DMS114 treated with DMSO at 0.1 percent for 48 hours (cell line): ENCODE results near the gene MYLK.
A peak's percentile ranks its signal among the peaks of the same experiment; 100 is the strongest.
"Not testable (repeated sequence)": the region's sequence is repeated elsewhere in the genome, so short reads cannot be mapped to it uniquely, and the experiment has no call there.

Source experiments
- DNase-seq: peaks from one replicate; lab custom pipeline; 2025; ENCODE audit not compliant: unreplicated experiment; lab: John Stamatoyannopoulos, UW

The MYLK gene

GRCh38 chr3:123753286-123753685 lies 130.8 kb downstream of the MYLK start:
- DNase-seq, result no peak

GRCh38 chr3:123752228-123752627 lies 131.9 kb downstream of the MYLK start:
- DNase-seq, result no peak

GRCh38 chr3:123751433-123751832 lies 132.7 kb downstream of the MYLK start:
- DNase-seq, result no peak

- DNase-seq, result no peak
Measured at GRCh38 chr3:123750659-123751420, 133.3 kb downstream of the MYLK start.

GRCh38 chr3:123750209-123750608 lies 133.9 kb downstream of the MYLK start:
- no peak for DNase-seq

GRCh38 chr3:123749711-123750110 lies 134.4 kb downstream of the MYLK start:
- no peak for DNase-seq

GRCh38 chr3:123745184-123745855 lies 138.8 kb downstream of the MYLK start:
- peak; percentile 4 for DNase-seq

GRCh38 chr3:123744064-123744463 lies 140.1 kb downstream of the MYLK start:
- no peak for DNase-seq

GRCh38 chr3:123743121-123743520 lies 141.0 kb downstream of the MYLK start:
- DNase-seq, result no peak

- DNase-seq, result no peak
Measured at GRCh38 chr3:123741041-123741511, 143.1 kb downstream of the MYLK start.

- no peak for DNase-seq
Measured at GRCh38 chr3:123740391-123740822, 143.7 kb downstream of the MYLK start.

GRCh38 chr3:123739754-123740153 lies 144.4 kb downstream of the MYLK start:
- DNase-seq, result no peak

- DNase-seq, result no peak
Measured at GRCh38 chr3:123739106-123739505, 145.0 kb downstream of the MYLK start.

- not testable (repeated sequence) for DNase-seq
Measured at GRCh38 chr3:123738522-123738921, 145.6 kb downstream of the MYLK start.

- DNase-seq, result no peak
Measured at GRCh38 chr3:123737168-123737567, 147.0 kb downstream of the MYLK start.

GRCh38 chr3:123735456-123735855 lies 148.7 kb downstream of the MYLK start:
- no peak for DNase-seq

GRCh38 chr3:123734527-123734902 lies 149.6 kb downstream of the MYLK start:
- no peak for DNase-seq

GRCh38 chr3:123733805-123734526 lies 150.2 kb downstream of the MYLK start:
- no peak for DNase-seq

- no peak for DNase-seq
Measured at GRCh38 chr3:123733341-123733740, 150.8 kb downstream of the MYLK start.

- DNase-seq, result no peak
Measured at GRCh38 chr3:123732447-123732846, 151.7 kb downstream of the MYLK start.

- DNase-seq, result no peak
Measured at GRCh38 chr3:123730829-123731228, 153.3 kb downstream of the MYLK start.

- no peak for DNase-seq
Measured at GRCh38 chr3:123728991-123729390, 155.1 kb downstream of the MYLK start.
